Measurements from ENCODE around the gene EFNA5.

- TF ChIP-seq CTCF (conservative IDR thresholded peaks at IDR 0.05) (no peak), EZH2 (IDR thresholded peaks at IDR 0.05; ENCODE audit: low read depth) (no peak)
Observed at GRCh38 chr5:107631805-107632362, 38.9 kb downstream of the EFNA5 start.

All from PC-9 (cell line).